HCT116 (cell line): ENCODE data around the gene ESRP2. TPM values are rescaled to one million over a fixed set of nuclear protein-coding genes. Genes with fewer than 3 reads are reported as not detected.

Experiments
- ATAC-seq: fragments of 200-7000 bp; cut with Tn5 transposase; 2 replicates; pipeline ENCODE4 v1.9.1; 2020; ENCODE audit warnings: mild to moderate bottlenecking, moderate library complexity
- BruUV-seq: library from RNA; stranded (reverse); fragments of 400-500 nt; replicated peaks from 2 replicates; lab custom pipeline; 2021; lab: Mats Ljungman, UMichigan
- CTCF ChIA-PET: fragments of 300-600 bp; sonication (Branson Sonifier 250); formaldehyde crosslinking; loops from one replicate; lab custom pipeline; 2021; ENCODE audit warnings: antibody characterized with exemption; lab: Charles Lee
- POLR2A ChIA-PET: fragments of 300-600, 350-600 bp; sonication (Branson Sonifier 250); formaldehyde crosslinking; loops from one replicate; lab custom pipeline; 2021; ENCODE audit warnings: antibody characterized with exemption; lab: Charles Lee
- RAD21 ChIA-PET, 2 experiments: fragments of 300-600 bp; sonication (Branson Sonifier 250); formaldehyde crosslinking; loops; one replicate each; lab custom pipeline; 2023; ENCODE audit warnings: low total read pairs in 2 of 2; ENCODE audit not compliant: uncharacterized antibody in 2 of 2, unreplicated experiment in 2 of 2, low non-redundant PET in 1 of 2; lab: Charles Lee
- DNase-seq: peaks from one replicate; pipeline ENCODE4 v3.0.0-alpha.2; 2010; ENCODE audit warnings: low read depth, low spot score
- H2AFZ ChIP-seq: fragments of 200-600 bp; shearing (Covaris generic), sonication (generic); 2 replicates; pipeline ENCODE4 v1.6.1; 2017; ENCODE audit warnings: low read depth, mixed run types, mixed read lengths, antibody characterized with exemption, low read length; ENCODE audit not compliant: poor library complexity, severe bottlenecking
- H3K27ac ChIP-seq: 2 replicates; pipeline ENCODE4 v1.5.1; 2012; ENCODE audit warnings: low read depth, low read length
- H3K27me3 ChIP-seq: fragments of 200-600 bp; sonication (generic); 2 replicates; pipeline ENCODE4 v1.6.1; 2016; ENCODE audit warnings: mixed run types, low read length, mixed read lengths; ENCODE audit not compliant: insufficient read depth
- H3K36me3 ChIP-seq, 2 experiments: fragments of 200-500 bp in 1 of 2; fragments of 200-600 bp in 1 of 2; sonication (Bioruptor generic) in 1 of 2; sonication (generic) in 1 of 2; 2 replicates each; pipeline versions ENCODE4 v1.5.1 to v1.6.1; 2014 to 2016; ENCODE audit warnings: low read length in 2 of 2, inconsistent platforms in 1 of 2, mixed read lengths in 1 of 2, mixed run types in 1 of 2; ENCODE audit not compliant: insufficient read depth in 2 of 2, control insufficient read depth in 1 of 2
- H3K4me1 ChIP-seq, 2 experiments: fragments of 200-600 bp in 1 of 2; sonication (generic) in 1 of 2; 2 replicates each; pipeline versions ENCODE4 v1.5.1 to v1.6.1; 2012 to 2017; ENCODE audit warnings: low read length in 2 of 2, inconsistent platforms in 1 of 2, mild to moderate bottlenecking in 1 of 2, mixed read lengths in 1 of 2, mixed run types in 1 of 2, moderate library complexity in 1 of 2; ENCODE audit not compliant: insufficient read depth in 2 of 2, control insufficient read depth in 1 of 2
- H3K4me2 ChIP-seq: fragments of 200-600 bp; sonication (generic); 2 replicates; pipeline ENCODE4 v1.6.1; 2017; ENCODE audit warnings: mixed run types, low read length, mixed read lengths
- H3K4me3 ChIP-seq, 2 experiments: fragments of 200-600 bp in 1 of 2; sonication (generic) in 1 of 2; replicated peaks in 1 of 2; 2 replicates each; pipeline ENCODE4 v1.5.1; 2011 to 2016; ENCODE audit warnings: low read length in 2 of 2, control low read depth in 1 of 2, low read depth in 1 of 2, mild to moderate bottlenecking in 1 of 2, mixed read lengths in 1 of 2, mixed run types in 1 of 2
- H3K79me2 ChIP-seq: fragments of 200-600 bp; sonication (generic); 2 replicates; pipeline ENCODE4 v1.6.1; 2017; ENCODE audit warnings: mild to moderate bottlenecking, mixed run types, low read length, moderate library complexity, mixed read lengths; ENCODE audit not compliant: insufficient read depth
- H3K9ac ChIP-seq: fragments of 200-600 bp; sonication (generic); 2 replicates; pipeline ENCODE4 v1.6.1; 2016; ENCODE audit warnings: low read length, mixed read lengths
- H3K9me2 ChIP-seq: fragments of 200-600 bp; sonication (generic), shearing (Covaris generic); 2 replicates; pipeline ENCODE4 v1.6.1; 2017; ENCODE audit warnings: mixed run types, mild to moderate bottlenecking, moderate library complexity; ENCODE audit not compliant: insufficient read depth
- H3K9me3 ChIP-seq, 2 experiments: fragments of 200-500 bp in 1 of 2; fragments of 200-600 bp in 1 of 2; sonication (Bioruptor generic) in 1 of 2; sonication (generic) in 1 of 2; 2 replicates each; pipeline ENCODE4 v1.6.1; 2014 to 2017; ENCODE audit warnings: low read length in 2 of 2, mixed read lengths in 2 of 2, inconsistent platforms in 1 of 2, low read depth in 1 of 2, mild to moderate bottlenecking in 1 of 2, mixed run types in 1 of 2, moderate library complexity in 1 of 2; ENCODE audit not compliant: control insufficient read depth in 1 of 2, insufficient read depth in 1 of 2
- H4K20me1 ChIP-seq: fragments of 200-600 bp; sonication (generic), shearing (Covaris generic); 2 replicates; pipeline ENCODE4 v1.6.1; 2017; ENCODE audit warnings: mixed run types, mild to moderate bottlenecking, moderate library complexity; ENCODE audit not compliant: insufficient read depth
- EGR1 ChIP-seq: IDR thresholded peaks from 2 replicates; pipeline ENCODE4 v1.6.1; 2012; ENCODE audit warnings: low read depth
- EZH2phosphoT487 ChIP-seq: fragments of 200-600 bp; IDR thresholded peaks from 2 replicates; pipeline ENCODE4 v1.6.1; 2018; ENCODE audit warnings: antibody characterized with exemption, borderline replicate concordance
- FOSL1 ChIP-seq: IDR thresholded peaks from 2 replicates; pipeline ENCODE4 v1.6.1; 2012; ENCODE audit warnings: low read depth
- POLR2A ChIP-seq: IDR thresholded peaks from 2 replicates; pipeline ENCODE4 v1.7.0; 2011; ENCODE audit warnings: borderline replicate concordance; ENCODE audit not compliant: insufficient read depth, insufficient read length; ENCODE audit errors: extremely low read depth
- POLR2AphosphoS5 ChIP-seq: IDR thresholded peaks from 2 replicates; pipeline ENCODE4 v1.6.1; 2011; ENCODE audit warnings: mild to moderate bottlenecking, low read depth, low read length, moderate library complexity
- RAD21 ChIP-seq: IDR thresholded peaks from 2 replicates; pipeline ENCODE4 v1.6.1; 2012; ENCODE audit warnings: low read depth, mild to moderate bottlenecking
- SIN3A ChIP-seq: IDR thresholded peaks from 2 replicates; pipeline ENCODE4 v1.6.1; 2012; ENCODE audit warnings: low read depth
- SRF ChIP-seq: IDR thresholded peaks from 2 replicates; pipeline ENCODE4 v1.6.1; 2012; ENCODE audit warnings: low read depth
- intact Hi-C: fragments of 100-400 bp; cut with micrococcal nuclease; formaldehyde crosslinking; loops from 2 replicates; pipeline ENCODE4 v1.10.0; 2022
- total RNA-seq: library from RNA; stranded (reverse); gene quantifications from one replicate; pipeline ENCODE4 v1.2.1, GENCODE V29; 2021; ENCODE audit not compliant: unreplicated experiment
- TF ChIP-seq, protein P1 (sequence below), 3 experiments: fragments of 200-600 bp in 1 of 3; sonication (generic) in 1 of 3; IDR thresholded peaks in 2 of 3; conservative IDR thresholded peaks in 1 of 3; 2 replicates each; pipeline ENCODE4 v1.5.1; 2012 to 2017; ENCODE audit warnings: low read depth in 2 of 3, low read length in 2 of 3, antibody characterized with exemption in 1 of 3, borderline replicate concordance in 1 of 3, control low read depth in 1 of 3, mild to moderate bottlenecking in 1 of 3, mixed read lengths in 1 of 3, mixed run types in 1 of 3, moderate library complexity in 1 of 3; ENCODE audit not compliant: insufficient read depth in 1 of 3
- TF ChIP-seq, protein P2 (sequence below): IDR thresholded peaks from 2 replicates; pipeline ENCODE4 v1.6.1; 2012

Gene ESRP2
- total RNA-seq, 1 experiment from 2014 or later = 42.5 TPM

DNA sequence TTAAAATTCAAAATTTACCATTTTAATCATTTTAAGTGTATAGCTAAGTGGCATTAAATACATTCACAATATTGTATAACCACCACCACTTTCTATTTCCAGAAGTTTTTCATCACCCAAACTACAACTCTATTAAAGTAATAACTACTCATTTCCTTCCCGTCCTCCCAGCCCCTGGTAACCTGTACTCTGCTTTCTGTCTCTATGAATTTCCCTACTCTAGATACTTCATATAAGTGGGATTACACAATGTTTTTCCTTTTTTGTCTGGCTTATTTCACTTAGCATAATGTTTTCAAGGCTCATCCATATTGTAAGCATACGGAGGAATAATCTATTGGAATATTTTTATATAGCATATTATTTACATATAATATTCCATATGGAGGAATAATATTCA, 29.7 kb downstream of the ESRP2 start (continued):
- TF ChIP-seq, protein P1, sequence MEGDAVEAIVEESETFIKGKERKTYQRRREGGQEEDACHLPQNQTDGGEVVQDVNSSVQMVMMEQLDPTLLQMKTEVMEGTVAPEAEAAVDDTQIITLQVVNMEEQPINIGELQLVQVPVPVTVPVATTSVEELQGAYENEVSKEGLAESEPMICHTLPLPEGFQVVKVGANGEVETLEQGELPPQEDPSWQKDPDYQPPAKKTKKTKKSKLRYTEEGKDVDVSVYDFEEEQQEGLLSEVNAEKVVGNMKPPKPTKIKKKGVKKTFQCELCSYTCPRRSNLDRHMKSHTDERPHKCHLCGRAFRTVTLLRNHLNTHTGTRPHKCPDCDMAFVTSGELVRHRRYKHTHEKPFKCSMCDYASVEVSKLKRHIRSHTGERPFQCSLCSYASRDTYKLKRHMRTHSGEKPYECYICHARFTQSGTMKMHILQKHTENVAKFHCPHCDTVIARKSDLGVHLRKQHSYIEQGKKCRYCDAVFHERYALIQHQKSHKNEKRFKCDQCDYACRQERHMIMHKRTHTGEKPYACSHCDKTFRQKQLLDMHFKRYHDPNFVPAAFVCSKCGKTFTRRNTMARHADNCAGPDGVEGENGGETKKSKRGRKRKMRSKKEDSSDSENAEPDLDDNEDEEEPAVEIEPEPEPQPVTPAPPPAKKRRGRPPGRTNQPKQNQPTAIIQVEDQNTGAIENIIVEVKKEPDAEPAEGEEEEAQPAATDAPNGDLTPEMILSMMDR (IDR thresholded peaks at IDR 0.05 in 2 of 3, conservative IDR thresholded peaks at IDR 0.05 in 1 of 3; ENCODE audit: borderline replicate concordance in 1 of 3, insufficient read depth in 1 of 3, low read depth in 2 of 3, low read length in 2 of 3) = no peak

GRCh38 chr16:68202091-68202519, 33.8 kb downstream of the ESRP2 start:
- H4K20me1 ChIP-seq = no peaks in the 10 kb centered on the region
- TF ChIP-seq POLR2A = no peak
- TF ChIP-seq POLR2AphosphoS5 = no peak
- TF ChIP-seq EZH2phosphoT487 = no peak
- TF ChIP-seq FOSL1 = no peak
- no peak for TF ChIP-seq RAD21
- TF ChIP-seq, protein P1 (IDR thresholded peaks at IDR 0.05 in 2 of 3, conservative IDR thresholded peaks at IDR 0.05 in 1 of 3; ENCODE audit: borderline replicate concordance in 1 of 3, insufficient read depth in 1 of 3, low read depth in 2 of 3, low read length in 2 of 3) = no peak
- no peak for TF ChIP-seq EGR1
- TF ChIP-seq SRF = no peak
- no peak for TF ChIP-seq SIN3A
- TF ChIP-seq, protein P2, sequence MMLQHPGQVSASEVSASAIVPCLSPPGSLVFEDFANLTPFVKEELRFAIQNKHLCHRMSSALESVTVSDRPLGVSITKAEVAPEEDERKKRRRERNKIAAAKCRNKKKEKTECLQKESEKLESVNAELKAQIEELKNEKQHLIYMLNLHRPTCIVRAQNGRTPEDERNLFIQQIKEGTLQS = no peak
- no peaks in the 10 kb centered on the region for H3K79me2 ChIP-seq
- H3K27me3 ChIP-seq = no peaks in the 10 kb centered on the region
- H3K9me2 ChIP-seq = no peaks in the 10 kb centered on the region
- H2AFZ ChIP-seq = no peak overlapping the region
- BruUV-seq = no TSS peak
- H3K9ac ChIP-seq = no peak overlapping the region
- no peaks in the 10 kb centered on the region for H3K36me3 ChIP-seq
- ATAC-seq (no peak), DNase-seq (no peak)
- ChIA-PET RAD21 (no interaction called here), POLR2A (no interaction called here), CTCF (no interaction called here)
- no peak overlapping the region for H3K4me2 ChIP-seq
- no peaks in the 10 kb centered on the region for H3K9me3 ChIP-seq
- no peak overlapping the region for H3K27ac ChIP-seq
- intact Hi-C loops = no loop called here
- no peak overlapping the region for H3K4me3 ChIP-seq
- H3K4me1 ChIP-seq = no peaks in the 10 kb centered on the region
